Liver (tissue), 9 donors: Measurements from ENCODE around the gene PRMT9. TPM values are rescaled to one million over a fixed set of nuclear protein-coding genes. Genes with fewer than 3 reads are reported as not detected.

Experiments used
- DNase-seq: peaks from one replicate; pipeline ENCODE4 v3.0.0-alpha.2; 2017; ENCODE audit warnings: low spot score
- H3K27ac ChIP-seq, 2 donors: one replicate each; pipeline ENCODE4 v1.7.0; 2013; ENCODE audit warnings: inconsistent platforms in 2 of 2, low read length in 2 of 2, control low read depth in 1 of 2, low read depth in 1 of 2, mild to moderate bottlenecking in 1 of 2
- H3K27me3 ChIP-seq, 4 donors: one replicate each; pipeline versions ENCODE4 v1.6.1 to v1.7.0; 2013; ENCODE audit warnings: low read length in 3 of 4, inconsistent platforms in 1 of 4, mild to moderate bottlenecking in 1 of 4, moderate library complexity in 1 of 4; ENCODE audit not compliant: control insufficient read depth in 4 of 4, insufficient read depth in 4 of 4
- H3K36me3 ChIP-seq, 4 donors: one replicate each; pipeline versions ENCODE4 v1.6.1 to v1.7.0; 2013; ENCODE audit warnings: low read length in 3 of 4, mild to moderate bottlenecking in 3 of 4, low read depth in 1 of 4, moderate library complexity in 1 of 4; ENCODE audit not compliant: control insufficient read depth in 4 of 4, insufficient read depth in 3 of 4
- H3K4me1 ChIP-seq, 4 donors: one replicate each; pipeline versions ENCODE4 v1.6.1 to v1.7.0; 2013; ENCODE audit warnings: low read length in 3 of 4, mild to moderate bottlenecking in 3 of 4, moderate library complexity in 1 of 4; ENCODE audit not compliant: control insufficient read depth in 4 of 4, insufficient read depth in 4 of 4
- H3K4me3 ChIP-seq, 3 donors: one replicate each; pipeline versions ENCODE4 v1.6.1 to v1.7.0; 2013; ENCODE audit warnings: low read length in 3 of 3, control low read depth in 1 of 3, low read depth in 1 of 3, mild to moderate bottlenecking in 1 of 3
- H3K9ac ChIP-seq, 2 donors: one replicate each; pipeline ENCODE4 v1.7.0; 2013; ENCODE audit warnings: low read length in 2 of 2, mild to moderate bottlenecking in 2 of 2, moderate library complexity in 2 of 2, control low read depth in 1 of 2, low read depth in 1 of 2
- H3K9me3 ChIP-seq, 4 donors: one replicate each; pipeline versions ENCODE4 v1.6.1 to v1.7.0; 2013; ENCODE audit warnings: low read length in 3 of 4; ENCODE audit not compliant: control insufficient read depth in 4 of 4
- ATF3 ChIP-seq: IDR thresholded peaks from 2 replicates; pipeline ENCODE4 v1.6.1; 2016; ENCODE audit warnings: antibody characterized with exemption
- CTCF ChIP-seq: fragments of 150-350 bp; IDR thresholded peaks from 2 replicates; pipeline ENCODE4 v1.5.1; 2017; ENCODE audit warnings: improper control_type of control experiment, low read depth, low read length; ENCODE audit not compliant: missing input control
- EGR1 ChIP-seq, 2 donors: IDR thresholded peaks; 2 replicates each; pipeline ENCODE4 v1.6.1; 2016 to 2018; ENCODE audit warnings: antibody characterized with exemption in 2 of 2, low read depth in 2 of 2
- FOXA2 ChIP-seq: IDR thresholded peaks from 2 replicates; pipeline ENCODE4 v1.6.1; 2016; ENCODE audit warnings: antibody characterized with exemption
- GABPA ChIP-seq, 2 donors: IDR thresholded peaks in 1 of 2; conservative IDR thresholded peaks in 1 of 2; 2 replicates each; pipeline ENCODE4 v1.6.1; 2016; ENCODE audit warnings: antibody characterized with exemption in 2 of 2, mild to moderate bottlenecking in 1 of 2, moderate library complexity in 1 of 2
- HNF4G ChIP-seq: IDR thresholded peaks from 2 replicates; pipeline ENCODE4 v1.6.1; 2016; ENCODE audit warnings: antibody characterized with exemption
- JUND ChIP-seq, 2 donors: IDR thresholded peaks; 2 replicates each; pipeline ENCODE4 v1.6.1; 2016; ENCODE audit warnings: antibody characterized with exemption in 2 of 2
- MAX ChIP-seq: IDR thresholded peaks from 2 replicates; pipeline ENCODE4 v1.6.1; 2016; ENCODE audit warnings: antibody characterized with exemption
- REST ChIP-seq: IDR thresholded peaks from 2 replicates; pipeline ENCODE4 v1.6.1; 2016; ENCODE audit warnings: antibody characterized with exemption, mild to moderate bottlenecking
- SP1 ChIP-seq: IDR thresholded peaks from 2 replicates; pipeline ENCODE4 v1.6.1; 2018; ENCODE audit warnings: antibody characterized with exemption, mild to moderate bottlenecking
- YY1 ChIP-seq: IDR thresholded peaks from 2 replicates; pipeline ENCODE4 v1.6.1; 2016; ENCODE audit warnings: antibody characterized with exemption, mild to moderate bottlenecking
- ZBTB33 ChIP-seq: IDR thresholded peaks from 2 replicates; pipeline ENCODE4 v1.6.1; 2016; ENCODE audit warnings: antibody characterized with exemption
- WGBS: extraction: QIAGEN DNeasy Blood & Tissue Kit; methylation state at CpG from one replicate; pipeline ENCODE4 v1.1.7; 2013; 5-methylcytosine and 5-hydroxymethylcytosine counted together
- polyA plus RNA-seq, 2 donors: library from polyadenylated mRNA; stranded (reverse) in 1 of 2; unstranded in 1 of 2; fragments of 200-250 nt in 1 of 2; fragments of >200 nt in 1 of 2; fragmentation: Nextera tagmentation in 1 of 2; extraction: Ambion mirVana in 1 of 2; gene quantifications; one replicate each; pipeline versions ENCODE4 v1.2.1 to v1.2.3, GENCODE V29; 2013 to 2015
- total RNA-seq, 2 donors: library from RNA; depleted of rRNA; stranded (reverse); fragments of >200 nt; gene quantifications; one replicate each; pipeline ENCODE4 v1.2.3, GENCODE V29; 2014
- donor health status: healthy.
- donor health status: healthy.
- donor health status: healthy.
- donor health status: healthy.
- donor health status: healthy.

Gene PRMT9
- total and polyA plus RNA-seq, 4 donors: 2.4 to 8.5 (median 5.7) TPM

- no peak overlapping the region for H3K9ac ChIP-seq
- 96% methylated on average over 1 of the region's 1 CpG for WGBS
- no peak for DNase-seq
- no peak for TF ChIP-seq REST
- TF ChIP-seq EGR1 (IDR thresholded peaks at IDR 0.05; ENCODE audit: low read depth in 2 of 2): no peak
- no peak for TF ChIP-seq ATF3
- no peak for TF ChIP-seq SP1
- H3K9me3 ChIP-seq: peaks cover 0 to 1% (median 0%) of the 10 kb centered on the region in 4 donors
- no peak overlapping the region for H3K27ac ChIP-seq
- H3K27me3 ChIP-seq: no peaks in the 10 kb centered on the region
- H3K4me3 ChIP-seq: no peak overlapping the region
- no peaks in the 10 kb centered on the region for H3K4me1 ChIP-seq
- H3K36me3 ChIP-seq: peaks cover 2 to 19% (median 11%) of the 10 kb centered on the region in 4 donors
These were observed 32.4 kb downstream of the PRMT9 start for GRCh38 chr4:147651563-147651962.

- no peak for DNase-seq
- Histone ChIP-seq H3K4me3 (no peak overlapping the region), H3K9ac (no peak overlapping the region), H3K36me3 (peaks cover 2 to 16% (median 11%) of the 10 kb centered on the region in 4 donors), H3K27me3 (no peaks in the 10 kb centered on the region), H3K9me3 (peaks cover 0 to 1% (median 0%) of the 10 kb centered on the region in 4 donors), H3K4me1 (no peaks in the 10 kb centered on the region), H3K27ac (no peak overlapping the region)
- TF ChIP-seq CTCF (no peak), ZBTB33 (no peak), HNF4G (no peak), GABPA (IDR thresholded peaks at IDR 0.05 in 1 of 2, conservative IDR thresholded peaks at IDR 0.05 in 1 of 2) (no peak), EGR1 (IDR thresholded peaks at IDR 0.05; ENCODE audit: low read depth in 2 of 2) (no peak), FOXA2 (no peak), SP1 (no peak), JUND (IDR thresholded peaks at IDR 0.05) (no peak), YY1 (no peak), MAX (no peak), REST (no peak)
These were observed 35.3 kb downstream of the PRMT9 start for GRCh38 chr4:147648656-147649055.
